COR-L47 (cell line): ENCODE data around the gene SPATA24.
A peak's percentile ranks its signal among the peaks of the same experiment; 100 is the strongest.
"Not testable (repeated sequence)": the region's sequence is repeated elsewhere in the genome, so short reads cannot be mapped to it uniquely, and the experiment has no call there.

Source experiments
- DNase-seq: peaks from one replicate; lab custom pipeline; 2025; lab: John Stamatoyannopoulos, UW

Gene SPATA24

GRCh38 chr5:139416651-139417050, 12.8 kb upstream of the SPATA24 start:
- DNase-seq, result no peak

- no peak for DNase-seq
Observed at GRCh38 chr5:139415869-139416268, 12.0 kb upstream of the SPATA24 start.

- DNase-seq, result peak; percentile 69
Observed at GRCh38 chr5:139415221-139415861, 11.5 kb upstream of the SPATA24 start.

- no peak for DNase-seq
Observed at GRCh38 chr5:139414581-139415130, 10.8 kb upstream of the SPATA24 start.

DNA sequence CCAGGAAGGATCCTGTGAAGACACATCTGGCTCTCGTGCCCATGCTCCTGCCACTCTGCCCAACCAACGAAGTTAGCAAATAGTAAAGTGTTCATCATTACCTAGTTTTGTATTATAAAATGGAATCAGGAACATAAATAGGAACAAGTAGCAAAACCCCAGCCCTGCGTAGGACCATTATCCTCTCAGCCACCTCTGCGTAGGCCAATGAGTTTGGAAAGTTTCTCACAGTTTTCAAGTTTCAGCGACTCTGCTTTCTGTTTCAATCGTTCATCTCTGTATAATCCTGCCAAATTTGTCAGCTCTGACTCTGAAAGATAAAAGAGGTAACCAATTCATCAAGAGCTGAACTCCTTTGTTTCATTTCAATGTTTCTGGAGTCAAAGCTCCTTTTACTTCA, 10.1 kb upstream of the SPATA24 start:
- DNase-seq, result no peak

- no peak for DNase-seq
Observed at GRCh38 chr5:139413153-139413552, 9.3 kb upstream of the SPATA24 start.

GRCh38 chr5:139410993-139411828, 7.3 kb upstream of the SPATA24 start:
- no peak for DNase-seq

DNA sequence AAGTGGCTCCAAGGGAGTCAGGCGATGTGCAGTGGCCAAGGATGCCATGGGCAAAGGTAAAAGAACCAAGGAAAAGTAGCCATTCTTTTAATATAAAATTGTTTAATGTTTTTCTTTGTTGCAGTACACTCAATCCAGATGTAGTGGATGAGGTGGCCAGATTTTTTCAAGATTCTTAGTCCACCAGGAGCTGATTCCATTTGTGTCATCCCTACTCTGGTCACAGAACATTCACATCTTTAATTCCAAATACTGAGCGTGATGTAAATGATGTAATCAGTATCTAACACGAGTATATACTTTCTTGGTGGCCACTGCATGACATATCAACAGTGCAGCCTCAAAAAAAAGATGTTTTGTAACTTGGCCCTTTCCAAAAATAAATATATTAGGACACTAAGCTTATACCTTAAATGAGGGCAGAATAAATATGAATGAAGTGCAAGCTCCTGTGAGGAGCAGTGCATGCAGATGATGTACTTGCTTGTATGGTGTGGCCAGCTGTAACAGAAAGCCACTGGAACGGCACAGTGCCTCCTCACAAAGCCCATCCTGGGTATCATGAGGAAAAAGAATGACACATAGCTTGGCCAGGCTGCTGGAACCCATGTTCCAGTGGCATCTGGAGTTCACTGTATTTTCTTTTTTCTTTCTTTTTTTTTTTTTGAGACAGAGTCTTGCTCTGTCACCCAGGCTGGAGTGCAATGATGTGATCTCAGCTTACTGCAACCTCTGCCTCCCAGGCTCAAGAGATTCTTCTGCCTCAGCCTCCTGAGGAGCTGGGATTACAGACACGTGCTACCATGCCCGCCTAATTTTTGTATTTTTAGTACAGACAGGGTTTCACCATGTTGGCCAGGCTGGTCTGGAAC, 6.5 kb upstream of the SPATA24 start:
- no peak for DNase-seq

DNA sequence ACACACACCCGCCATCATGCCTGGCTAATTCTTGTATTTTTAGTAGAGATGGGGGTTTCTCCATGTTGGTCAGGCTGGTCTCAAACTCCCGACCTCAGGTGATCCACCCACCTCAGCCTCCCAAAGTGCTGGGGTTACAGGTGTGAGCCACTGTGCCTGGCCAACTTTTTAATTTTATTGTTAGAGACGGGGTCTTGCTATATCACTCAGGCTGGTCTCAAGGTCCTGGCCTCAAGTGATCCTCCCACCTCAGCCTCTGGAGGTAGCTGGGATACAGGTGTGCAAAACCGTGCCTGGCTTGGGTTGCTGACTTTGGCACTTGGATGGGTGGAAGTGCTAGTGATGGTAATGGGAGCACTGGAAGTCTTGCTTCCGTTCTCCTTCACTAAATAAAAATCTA, 5.2 kb upstream of the SPATA24 start:
- not testable (repeated sequence) for DNase-seq

- DNase-seq, result no peak
Observed at GRCh38 chr5:139408191-139408590, 4.3 kb upstream of the SPATA24 start.

DNA sequence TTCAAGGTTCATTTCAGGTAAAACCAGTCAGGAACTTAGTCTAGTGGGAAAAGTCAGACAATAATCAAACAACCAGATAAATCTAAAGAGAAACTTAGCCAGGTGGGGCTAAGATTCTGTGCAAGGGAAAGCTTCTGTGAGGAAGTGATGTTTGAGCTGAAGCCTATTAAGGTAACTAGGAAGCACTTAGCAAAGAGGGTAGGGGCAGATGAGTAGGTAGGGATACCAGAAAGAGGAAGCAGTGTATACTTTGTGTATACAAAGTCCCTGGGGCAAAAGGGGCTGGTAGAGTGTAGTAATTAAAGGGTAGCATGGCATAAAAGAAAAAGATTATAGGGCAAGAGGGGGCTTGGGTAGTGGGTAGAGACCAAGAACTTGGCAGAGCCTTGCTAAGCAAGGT, 3.6 kb upstream of the SPATA24 start:
- no peak for DNase-seq

DNA sequence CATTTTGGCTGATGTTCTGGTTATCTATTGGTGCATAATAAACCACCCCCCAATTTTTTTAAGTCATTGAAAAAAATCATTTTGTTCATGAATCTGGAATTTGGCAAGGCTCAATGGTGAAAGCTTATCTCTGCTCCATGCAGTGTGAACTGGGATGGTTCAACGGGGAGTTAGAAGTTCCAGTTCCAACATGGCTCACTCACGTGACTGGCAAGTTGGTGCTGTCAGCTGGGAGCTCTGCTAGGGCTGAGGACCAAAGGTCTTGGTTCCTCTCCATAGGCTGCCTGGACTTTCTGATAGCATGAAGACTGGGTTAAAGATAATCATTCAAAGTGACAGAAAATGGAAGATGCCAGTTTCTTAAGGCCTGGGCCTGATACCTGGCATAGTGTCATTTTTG, 3.1 kb upstream of the SPATA24 start:
- DNase-seq, result no peak

GRCh38 chr5:139404484-139404840, 573 bp upstream of the SPATA24 start:
- DNase-seq, result no peak

DNA sequence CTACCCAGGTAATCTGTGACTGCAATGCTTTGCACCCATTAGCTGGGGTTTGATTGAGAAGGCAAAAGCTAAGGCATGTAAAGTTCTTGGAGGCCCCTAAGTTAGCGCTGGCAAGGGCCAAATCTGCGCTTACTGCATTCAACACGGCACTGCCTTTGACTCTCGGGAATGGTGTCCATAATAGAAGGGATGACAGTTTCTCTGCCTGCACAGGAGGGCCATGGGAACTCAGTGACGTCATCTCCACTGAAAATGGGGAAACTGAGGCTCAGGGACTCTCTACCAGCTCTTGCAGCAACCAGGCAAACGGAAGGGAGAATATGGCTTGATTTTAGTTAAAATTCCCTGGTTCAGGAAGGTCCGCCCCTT, 487 bp downstream of the SPATA24 start:
- DNase-seq, result no peak

GRCh38 chr5:139402561-139403158, 1.2 kb downstream of the SPATA24 start:
- DNase-seq, result no peak

DNA sequence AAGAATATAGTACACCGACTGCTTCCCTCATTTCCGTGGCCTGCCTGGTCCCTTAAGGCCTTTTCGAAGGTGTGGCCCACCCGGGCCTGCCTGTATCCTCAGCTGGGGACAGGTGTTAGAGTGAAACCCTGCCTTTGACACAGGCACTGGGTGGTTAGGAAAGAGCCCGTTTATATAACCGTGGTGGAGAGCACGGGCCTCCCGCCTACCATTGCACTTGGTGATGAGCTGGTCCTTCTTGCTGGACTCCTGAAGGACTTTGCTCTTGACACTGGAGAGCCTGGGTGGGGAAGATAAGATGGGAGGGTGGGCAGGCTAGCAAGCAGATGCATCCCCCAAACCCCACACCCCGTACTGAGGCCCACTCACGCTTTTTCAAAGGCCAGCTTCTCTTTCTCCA, 2.3 kb downstream of the SPATA24 start:
- no peak for DNase-seq

- no peak for DNase-seq
Observed at GRCh38 chr5:139399501-139400121, 4.3 kb downstream of the SPATA24 start.

GRCh38 chr5:139397921-139398320, 6.0 kb downstream of the SPATA24 start:
- no peak for DNase-seq

GRCh38 chr5:139396691-139397090, 7.2 kb downstream of the SPATA24 start:
- DNase-seq, result no peak

- DNase-seq, result no peak
Observed at GRCh38 chr5:139395844-139396640, 7.8 kb downstream of the SPATA24 start.
